Progenitor cell of endocrine pancreas (in vitro differentiated cells): ENCODE data around the gene ACAA1. TPM values are rescaled to one million over a fixed set of nuclear protein-coding genes. Genes with fewer than 3 reads are reported as not detected.

ENCODE experiments used
- DNase-seq: peaks from one replicate; pipeline ENCODE4 v3.0.0; 2021; ENCODE audit warnings: low spot score; ENCODE audit not compliant: unreplicated experiment
- H3K27ac Mint-ChIP-seq: 2 replicates; pipeline ENCODE4 v1.8.0; 2021; ENCODE audit warnings: mild to moderate bottlenecking, moderate library complexity, mixed read lengths
- H3K27me3 Mint-ChIP-seq: 2 replicates; pipeline ENCODE4 v1.8.0; 2021; ENCODE audit warnings: mixed read lengths
- H3K36me3 Mint-ChIP-seq: 2 replicates; pipeline ENCODE4 v1.8.0; 2022; ENCODE audit warnings: mixed read lengths; ENCODE audit not compliant: insufficient read depth
- H3K4me1 Mint-ChIP-seq: 2 replicates; pipeline ENCODE4 v1.8.0; 2021; ENCODE audit warnings: low read depth, mixed read lengths
- H3K4me3 Mint-ChIP-seq: 2 replicates; pipeline ENCODE4 v1.8.0; 2021; ENCODE audit warnings: low read depth, mild to moderate bottlenecking, moderate library complexity, mixed read lengths
- H3K9me3 Mint-ChIP-seq: 2 replicates; pipeline ENCODE4 v1.8.0; 2021; ENCODE audit warnings: low read depth, mixed read lengths
- total RNA-seq: library from RNA; stranded (reverse); gene quantifications from 2 replicates; pipeline ENCODE4 v1.2.1, GENCODE V29; 2021
- TF ChIP-seq, protein P1 (sequence below): fragments of 200-600 bp; sonication (generic); IDR thresholded peaks from one replicate; pipeline ENCODE4 v1.5.0; 2021; ENCODE audit warnings: antibody characterized with exemption, mild to moderate bottlenecking; ENCODE audit not compliant: unreplicated experiment

The ACAA1 gene
- total RNA-seq, 1 donor from 2014 or later: 97.8 TPM

DNA sequence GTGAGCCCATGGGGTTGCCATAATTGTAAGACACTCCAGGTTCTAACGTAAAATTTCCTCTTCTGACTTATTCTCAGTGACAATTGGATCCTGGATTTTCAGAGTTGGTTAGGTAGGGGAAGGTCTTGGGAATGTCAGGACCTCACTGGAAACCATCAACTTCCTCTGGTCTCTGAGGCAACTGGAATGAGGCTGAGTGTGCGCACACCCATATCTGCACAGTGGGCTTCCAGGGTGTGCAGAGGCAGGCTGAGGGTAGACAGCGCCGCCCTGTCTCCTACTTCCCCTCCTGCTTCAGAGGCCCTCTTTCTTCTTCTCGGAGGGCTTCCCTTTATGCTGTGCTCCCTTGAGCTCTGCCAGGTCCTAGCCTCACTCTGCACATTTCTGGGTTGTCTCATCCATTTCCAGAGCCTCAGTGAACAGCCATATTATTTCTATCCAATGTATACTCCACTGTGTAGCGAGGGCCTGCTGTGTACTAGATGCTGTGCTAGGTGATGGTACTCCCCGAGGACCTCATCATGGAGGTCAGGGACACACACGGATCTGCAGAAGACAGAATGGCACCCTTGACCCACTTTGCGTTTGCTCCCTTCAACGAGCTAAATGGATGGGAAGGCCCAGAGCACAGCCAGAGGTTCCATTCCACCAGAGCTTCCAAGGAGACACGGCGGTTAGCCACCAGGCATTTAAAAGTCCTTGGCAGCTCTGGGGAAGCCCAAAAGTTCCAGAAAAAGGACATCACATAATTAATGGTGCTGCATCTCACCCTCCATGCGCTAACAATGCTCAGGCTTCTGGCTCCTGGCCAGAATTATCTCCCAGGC is 18.3 kb downstream of the ACAA1 start:
- H3K4me3 Mint-ChIP-seq: no peak overlapping the region
- no peaks in the 10 kb centered on the region for H3K4me1 Mint-ChIP-seq
- H3K27me3 Mint-ChIP-seq: peaks cover 10% of the 10 kb centered on the region
- no peak for DNase-seq
- TF ChIP-seq, protein P1, sequence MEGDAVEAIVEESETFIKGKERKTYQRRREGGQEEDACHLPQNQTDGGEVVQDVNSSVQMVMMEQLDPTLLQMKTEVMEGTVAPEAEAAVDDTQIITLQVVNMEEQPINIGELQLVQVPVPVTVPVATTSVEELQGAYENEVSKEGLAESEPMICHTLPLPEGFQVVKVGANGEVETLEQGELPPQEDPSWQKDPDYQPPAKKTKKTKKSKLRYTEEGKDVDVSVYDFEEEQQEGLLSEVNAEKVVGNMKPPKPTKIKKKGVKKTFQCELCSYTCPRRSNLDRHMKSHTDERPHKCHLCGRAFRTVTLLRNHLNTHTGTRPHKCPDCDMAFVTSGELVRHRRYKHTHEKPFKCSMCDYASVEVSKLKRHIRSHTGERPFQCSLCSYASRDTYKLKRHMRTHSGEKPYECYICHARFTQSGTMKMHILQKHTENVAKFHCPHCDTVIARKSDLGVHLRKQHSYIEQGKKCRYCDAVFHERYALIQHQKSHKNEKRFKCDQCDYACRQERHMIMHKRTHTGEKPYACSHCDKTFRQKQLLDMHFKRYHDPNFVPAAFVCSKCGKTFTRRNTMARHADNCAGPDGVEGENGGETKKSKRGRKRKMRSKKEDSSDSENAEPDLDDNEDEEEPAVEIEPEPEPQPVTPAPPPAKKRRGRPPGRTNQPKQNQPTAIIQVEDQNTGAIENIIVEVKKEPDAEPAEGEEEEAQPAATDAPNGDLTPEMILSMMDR: no peak
- peaks cover 14% of the 10 kb centered on the region for H3K36me3 Mint-ChIP-seq
- no peaks in the 10 kb centered on the region for H3K9me3 Mint-ChIP-seq
- H3K27ac Mint-ChIP-seq: peak overlapping the region; percentile 52

DNA sequence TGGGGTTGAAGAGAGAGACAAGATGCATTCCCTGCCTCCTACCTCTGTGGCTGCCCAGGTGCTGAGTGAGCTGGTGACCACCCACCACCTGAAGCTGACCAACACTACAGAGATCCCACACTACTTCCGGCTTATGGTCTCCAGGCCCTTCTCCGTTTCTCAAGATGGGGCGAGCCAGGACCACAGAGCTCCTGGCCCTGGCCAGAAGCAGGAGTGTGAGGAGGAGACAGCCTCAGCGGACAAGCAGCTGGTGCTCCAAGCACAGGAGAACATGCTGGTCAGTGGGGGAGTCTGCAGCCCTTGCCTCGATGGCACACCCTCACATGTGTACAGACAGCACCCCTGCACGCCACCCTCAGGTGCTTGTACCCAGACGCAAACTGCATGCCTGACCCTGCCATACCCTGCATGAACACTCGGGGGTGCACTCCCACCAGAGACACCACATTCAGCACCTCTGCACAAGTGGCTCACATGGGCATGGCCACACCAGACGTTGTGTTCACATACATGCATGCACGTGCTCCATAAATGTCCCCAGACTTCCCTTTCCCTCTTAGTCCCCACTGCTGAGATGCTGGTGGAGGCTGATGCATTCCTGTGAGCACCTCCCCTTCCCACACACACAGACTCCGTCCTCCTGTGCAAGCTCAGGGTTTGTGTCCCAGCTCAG is 19.0 kb downstream of the ACAA1 start:
- H3K4me3 Mint-ChIP-seq: no peak overlapping the region
- no peak overlapping the region for H3K27ac Mint-ChIP-seq
- no peaks in the 10 kb centered on the region for H3K4me1 Mint-ChIP-seq
- peaks cover 11% of the 10 kb centered on the region for H3K36me3 Mint-ChIP-seq
- peak; percentile 45 for DNase-seq
- TF ChIP-seq, protein P1: peak; percentile 65
- H3K27me3 Mint-ChIP-seq: peaks cover 10% of the 10 kb centered on the region
- no peaks in the 10 kb centered on the region for H3K9me3 Mint-ChIP-seq

DNA sequence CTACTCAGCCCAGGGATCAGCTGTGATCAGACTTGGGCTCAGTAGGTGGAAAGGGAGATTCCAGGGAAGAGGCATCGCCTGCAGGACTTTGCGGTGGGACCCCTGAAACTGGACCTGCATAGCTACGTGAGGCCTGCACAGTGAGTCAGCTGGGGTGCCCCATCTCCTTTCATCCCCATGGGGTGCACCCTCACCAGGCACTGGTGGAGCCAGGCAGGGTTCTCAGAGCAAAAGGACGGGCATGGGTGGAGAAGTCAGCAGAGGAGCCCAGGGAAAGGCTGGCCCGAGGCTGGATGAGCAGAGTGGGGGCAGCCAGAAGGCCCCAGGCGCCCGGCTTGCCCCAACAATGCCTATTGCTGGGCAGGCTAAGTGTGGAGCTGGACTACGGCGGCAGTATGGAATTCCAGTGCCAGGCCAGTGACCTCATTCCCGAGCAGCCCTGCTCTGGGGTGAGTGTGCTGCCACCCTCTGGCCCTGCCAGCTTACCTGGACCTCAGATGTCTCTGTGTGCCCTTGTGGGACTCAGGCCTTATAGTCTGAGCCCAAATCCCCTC is 19.7 kb downstream of the ACAA1 start:
- Mint-ChIP-seq H3K27me3 (peaks cover 10% of the 10 kb centered on the region), H3K4me1 (no peaks in the 10 kb centered on the region), H3K27ac (no peak overlapping the region), H3K4me3 (no peak overlapping the region), H3K9me3 (no peaks in the 10 kb centered on the region), H3K36me3 (peaks cover 8% of the 10 kb centered on the region)
- TF ChIP-seq, protein P1: no peak
- no peak for DNase-seq

DNA sequence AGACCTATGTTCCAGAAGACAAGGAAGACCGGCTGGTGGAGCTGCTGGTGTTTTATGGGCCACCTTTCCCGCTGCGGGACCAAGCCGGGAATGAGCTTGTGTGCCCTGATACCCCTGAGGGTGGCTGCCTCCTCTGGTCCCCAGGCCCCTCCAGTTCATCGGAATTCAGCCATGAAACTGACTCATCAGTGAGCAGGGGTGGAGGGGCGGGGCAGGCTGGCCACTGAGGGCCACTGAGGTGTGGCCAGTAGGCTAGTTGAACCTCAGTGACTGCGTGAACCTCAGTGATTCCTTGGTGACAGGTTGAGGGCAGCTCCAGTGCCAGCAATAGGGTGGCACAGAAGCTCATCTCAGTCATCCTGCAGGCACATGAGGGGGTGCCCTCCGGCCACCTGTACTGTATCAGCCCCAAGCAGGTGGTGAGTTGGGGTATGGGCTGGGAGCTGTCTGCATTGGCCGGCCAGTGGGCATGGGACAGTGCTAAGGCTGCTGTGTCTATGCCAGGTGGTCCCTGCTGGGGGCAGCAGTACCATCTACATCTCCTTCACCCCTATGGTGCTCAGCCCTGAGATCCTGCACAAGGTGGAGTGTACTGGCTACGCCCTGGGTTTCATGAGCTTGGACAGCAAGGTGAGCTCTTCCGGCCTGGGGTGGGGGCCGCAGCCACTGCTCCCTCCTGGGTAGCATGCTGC is 20.3 kb downstream of the ACAA1 start:
- H3K36me3 Mint-ChIP-seq: peaks cover 8% of the 10 kb centered on the region
- TF ChIP-seq, protein P1: no peak

More for the DNA sequence above, 20.3 kb downstream of the ACAA1 start:
- Mint-ChIP-seq H3K9me3 (no peaks in the 10 kb centered on the region), H3K4me3 (no peak overlapping the region), H3K27ac (no peak overlapping the region), H3K27me3 (peaks cover 10% of the 10 kb centered on the region), H3K4me1 (no peaks in the 10 kb centered on the region)
- DNase-seq: no peak
